H9 (cell line): ENCODE results near the gene ENTR1. TPM values are rescaled to one million over a fixed set of nuclear protein-coding genes. Genes with fewer than 3 reads are reported as not detected.

ENCODE experiments used
- DNase-seq: peaks from one replicate; pipeline ENCODE4 v3.0.0-alpha.2; 2017
- H2AFZ ChIP-seq: one replicate; pipeline ENCODE4 v1.6.1; 2013; ENCODE audit warnings: mild to moderate bottlenecking, low read length, control low read depth, moderate library complexity
- H2AK5ac ChIP-seq: 2 replicates; pipeline ENCODE4 v1.6.1; 2013; ENCODE audit warnings: low read length, control low read depth, mixed read lengths; ENCODE audit not compliant: insufficient read length
- H2BK120ac ChIP-seq: one replicate; pipeline ENCODE4 v1.6.1; 2013; ENCODE audit warnings: low read depth, mild to moderate bottlenecking, low read length, control low read depth, inconsistent platforms; ENCODE audit not compliant: poor library complexity, severe bottlenecking
- H2BK12ac ChIP-seq: 2 replicates; pipeline ENCODE4 v1.6.1; 2013; ENCODE audit warnings: low read length, control low read depth, mixed read lengths, low read depth; ENCODE audit not compliant: insufficient read length
- H2BK15ac ChIP-seq: 2 replicates; pipeline ENCODE4 v1.6.1; 2013; ENCODE audit warnings: low read depth, low read length, control low read depth
- H2BK20ac ChIP-seq: one replicate; pipeline ENCODE4 v1.6.1; 2013; ENCODE audit warnings: low read depth, mild to moderate bottlenecking, low read length, control low read depth, inconsistent platforms; ENCODE audit not compliant: poor library complexity, severe bottlenecking
- H2BK5ac ChIP-seq: 2 replicates; pipeline ENCODE4 v1.6.1; 2013; ENCODE audit warnings: low read length, control low read depth, mixed read lengths; ENCODE audit not compliant: insufficient read length
- H3K14ac ChIP-seq: 2 replicates; pipeline ENCODE4 v1.6.1; 2013; ENCODE audit warnings: low read length, control low read depth; ENCODE audit not compliant: insufficient read depth
- H3K18ac ChIP-seq: 2 replicates; pipeline ENCODE4 v1.6.1; 2013; ENCODE audit warnings: low read depth, mild to moderate bottlenecking, mixed read lengths, low read length, control low read depth; ENCODE audit not compliant: insufficient read length
- H3K23ac ChIP-seq: 2 replicates; pipeline ENCODE4 v1.6.1; 2013; ENCODE audit warnings: low read length, control low read depth, mixed read lengths, low read depth; ENCODE audit not compliant: insufficient read length
- H3K23me2 ChIP-seq: 2 replicates; pipeline ENCODE4 v1.6.1; 2013; ENCODE audit warnings: low read depth, mild to moderate bottlenecking, mixed read lengths, low read length, control low read depth; ENCODE audit not compliant: insufficient read length, poor library complexity, severe bottlenecking
- H3K27ac ChIP-seq: 2 replicates; pipeline ENCODE4 v1.5.1; 2013; ENCODE audit warnings: low read length, control low read depth, mixed read lengths, low read depth; ENCODE audit not compliant: insufficient read length
- H3K27me3 ChIP-seq: 2 replicates; pipeline ENCODE4 v1.6.1; 2013; ENCODE audit warnings: low read length, control low read depth, inconsistent platforms; ENCODE audit not compliant: insufficient read depth
- H3K4ac ChIP-seq: 2 replicates; pipeline ENCODE4 v1.6.1; 2013; ENCODE audit warnings: low read depth, mild to moderate bottlenecking, control low read depth, inconsistent platforms, low read length, moderate library complexity
- H3K4me1 ChIP-seq: 2 replicates; pipeline ENCODE4 v1.6.1; 2013; ENCODE audit warnings: low read length, control low read depth, inconsistent platforms; ENCODE audit not compliant: insufficient read depth
- H3K4me2 ChIP-seq: 2 replicates; pipeline ENCODE4 v1.6.1; 2013; ENCODE audit warnings: low read length, control low read depth, mixed read lengths; ENCODE audit not compliant: insufficient read length, insufficient read depth
- H3K56ac ChIP-seq: 2 replicates; pipeline ENCODE4 v1.6.1; 2013; ENCODE audit warnings: low read depth, mild to moderate bottlenecking, mixed read lengths, low read length, control low read depth; ENCODE audit not compliant: insufficient read length
- H3K79me1 ChIP-seq: 2 replicates; pipeline ENCODE4 v1.6.1; 2013; ENCODE audit warnings: low read depth, mild to moderate bottlenecking, moderate library complexity, low read length, control low read depth, inconsistent platforms; ENCODE audit not compliant: insufficient read depth, poor library complexity, severe bottlenecking
- H3K79me2 ChIP-seq: 2 replicates; pipeline ENCODE4 v1.6.1; 2013; ENCODE audit warnings: low read length, control low read depth, inconsistent platforms; ENCODE audit not compliant: insufficient read depth
- H3K9ac ChIP-seq: 2 replicates; pipeline ENCODE4 v1.6.1; 2013; ENCODE audit warnings: low read length, control low read depth, mixed read lengths; ENCODE audit not compliant: insufficient read length; ENCODE audit errors: extremely low read depth
- H3K9me3 ChIP-seq: one replicate; pipeline ENCODE4 v1.6.1; 2013; ENCODE audit warnings: low read depth, low read length, inconsistent platforms; ENCODE audit not compliant: control insufficient read depth
- H3T11ph ChIP-seq: one replicate; pipeline ENCODE4 v1.6.1; 2013; ENCODE audit warnings: mild to moderate bottlenecking, low read length, control low read depth, inconsistent platforms
- H4K20me1 ChIP-seq: one replicate; pipeline ENCODE4 v1.6.1; 2013; ENCODE audit not compliant: control insufficient read depth, insufficient read length, insufficient read depth
- H4K5ac ChIP-seq: 2 replicates; pipeline ENCODE4 v1.6.1; 2013; ENCODE audit warnings: low read depth, mild to moderate bottlenecking, mixed read lengths, low read length, control low read depth; ENCODE audit not compliant: insufficient read length
- H4K8ac ChIP-seq: replicated peaks from 2 replicates; pipeline ENCODE4 v1.6.1; 2013; ENCODE audit warnings: low read length, control low read depth, mixed read lengths, low read depth; ENCODE audit not compliant: insufficient read length
- H4K91ac ChIP-seq: 2 replicates; pipeline ENCODE4 v1.6.1; 2013; ENCODE audit warnings: low read depth, mild to moderate bottlenecking, moderate library complexity, mixed read lengths, low read length, control low read depth; ENCODE audit not compliant: insufficient read length
- H3K27ac Mint-ChIP-seq, 3 experiments: 2 replicates in 2 of 3; 3 replicates in 1 of 3; pipeline ENCODE4 v1.8.0; 2020 to 2021; ENCODE audit warnings: mixed read lengths in 3 of 3, mild to moderate bottlenecking in 1 of 3, moderate library complexity in 1 of 3
- H3K27me3 Mint-ChIP-seq: 2 replicates; pipeline ENCODE4 v1.8.0; 2021; ENCODE audit warnings: low read depth, mild to moderate bottlenecking, moderate library complexity, mixed read lengths
- H3K36me3 Mint-ChIP-seq, 3 experiments: 2 replicates in 2 of 3; 3 replicates in 1 of 3; pipeline ENCODE4 v1.8.0; 2020 to 2021; ENCODE audit warnings: low read depth in 3 of 3, mixed read lengths in 3 of 3; ENCODE audit not compliant: insufficient read depth in 1 of 3
- H3K4me1 Mint-ChIP-seq, 2 experiments: 2 replicates each; pipeline ENCODE4 v1.8.0; 2020; ENCODE audit warnings: mixed read lengths in 2 of 2
- H3K4me3 Mint-ChIP-seq, 2 experiments: 2 replicates in 1 of 2; 3 replicates in 1 of 2; pipeline ENCODE4 v1.8.0; 2020 to 2021; ENCODE audit warnings: mild to moderate bottlenecking in 2 of 2, mixed read lengths in 2 of 2, moderate library complexity in 1 of 2
- H3K9me3 Mint-ChIP-seq, 2 experiments: 2 replicates in 1 of 2; 3 replicates in 1 of 2; pipeline ENCODE4 v1.8.0; 2020; ENCODE audit warnings: mild to moderate bottlenecking in 2 of 2, mixed read lengths in 2 of 2, moderate library complexity in 1 of 2
- CTCF ChIP-seq: fragments of 200-600 bp; sonication (generic); conservative IDR thresholded peaks from 3 replicates; pipeline ENCODE4 v1.8.0; 2021; ENCODE audit warnings: antibody characterized with exemption, mild to moderate bottlenecking
- WGBS: extraction: QIAGEN DNeasy Blood & Tissue Kit; methylation state at CpG from one replicate; pipeline ENCODE4 v1.1.7; 2013; ENCODE audit warnings: missing lambda C conversion rate, low lambda C conversion rate, mixed read lengths; ENCODE audit not compliant: insufficient read length; ENCODE audit errors: extremely low coverage; 5-methylcytosine and 5-hydroxymethylcytosine counted together
- total RNA-seq: library from RNA; stranded (reverse); gene quantifications from 2 replicates; pipeline ENCODE4 v1.2.1, GENCODE V29; 2021

ENTR1 gene
- total RNA-seq, 1 experiment from 2014 or later = 108 TPM

GRCh38 chr9:136436055-136436634 lies 25.7 kb upstream of the ENTR1 start:
- Histone ChIP-seq H3K56ac (no peak overlapping the region), H3K4ac (no peak overlapping the region), H4K91ac (no peak overlapping the region), H3K4me2 (no peak overlapping the region), H3K79me1 (peaks cover 2% of the 10 kb centered on the region), H2BK15ac (no peak overlapping the region), H3K79me2 (peaks cover 5% of the 10 kb centered on the region; the same call in 1 of the 2 replicates), H2AK5ac (no peak overlapping the region), H3K9ac (no peak overlapping the region), H3K23ac (no peak overlapping the region), H3K4me1 (no peaks in the 10 kb centered on the region), H2BK5ac (no peak overlapping the region), H2BK20ac (no peak overlapping the region), H3K23me2 (peaks cover 14% of the 10 kb centered on the region), H2AFZ (no peak overlapping the region), H4K20me1 (no peaks in the 10 kb centered on the region), H3K27ac (no peak overlapping the region), H4K8ac (no peak overlapping the region), H2BK120ac (no peak overlapping the region), H3K27me3 (no peaks in the 10 kb centered on the region), H3K9me3 (no peaks in the 10 kb centered on the region), H2BK12ac (no peak overlapping the region), H3K14ac (no peak overlapping the region), H3K18ac (no peak overlapping the region), H4K5ac (no peak overlapping the region), H3T11ph (no peak overlapping the region)
- DNase-seq = no peak
- Mint-ChIP-seq H3K27ac (peak overlapping the region in 1 of 3 experiments; percentile 27; a peak in 1 of 7 replicates), H3K9me3 (no peaks in the 10 kb centered on the region), H3K27me3 (no peaks in the 10 kb centered on the region), H3K36me3 (peaks cover 2 to 18% (median 6%) of the 10 kb centered on the region in 3 experiments; a peak in 6 of 7 replicates), H3K4me3 (peak overlapping the region in 1 of 2 experiments; percentile 82; a peak in 1 of 5 replicates), H3K4me1 (peaks cover 15 to 16% of the 10 kb centered on the region in 2 experiments)
- no CpG with 5 or more reads among the region's 25 CpGs for WGBS
- TF ChIP-seq CTCF = no peak
